ENCODE measurements around the gene RPL15. TPM values are rescaled to one million over a fixed set of nuclear protein-coding genes. Genes with fewer than 3 reads are reported as not detected.
"Not testable (repeated sequence)": the region's sequence is repeated elsewhere in the genome, so short reads cannot be mapped to it uniquely, and the experiment has no call there.

RPL15 gene
- total RNA-seq, 3 donors from 2014 or later = 2,279 to 2,502 (median 2,371) TPM

- DNase-seq = no peak
- Mint-ChIP-seq H3K9me3 (no peaks in the 10 kb centered on the region), H3K4me1 (ENCODE audit: low read depth) (peaks cover 24% of the 10 kb centered on the region), H3K36me3 (ENCODE audit: insufficient read depth) (peaks cover 6% of the 10 kb centered on the region), H3K27me3 (ENCODE audit: low read depth) (no peaks in the 10 kb centered on the region), H3K4me3 (no peak overlapping the region)
- no peak for ATAC-seq
These were observed 36.1 kb upstream of the RPL15 start for GRCh38 chr3:23880703-23881339.

GRCh38 chr3:23881993-23882392, 34.9 kb upstream of the RPL15 start:
- not testable (repeated sequence) for H3K27me3 Mint-ChIP-seq (ENCODE audit: low read depth); DNase-seq; H3K36me3 Mint-ChIP-seq (ENCODE audit: insufficient read depth); ATAC-seq; H3K4me3 Mint-ChIP-seq; H3K9me3 Mint-ChIP-seq
- H3K4me1 Mint-ChIP-seq (ENCODE audit: low read depth) = peaks cover 16% of the 10 kb centered on the region

GRCh38 chr3:23882487-23882918, 34.4 kb upstream of the RPL15 start:
- ATAC-seq (no peak), DNase-seq (no peak)
- H3K4me1 Mint-ChIP-seq (ENCODE audit: low read depth) = peaks cover 14% of the 10 kb centered on the region
- peaks cover 6% of the 10 kb centered on the region for H3K36me3 Mint-ChIP-seq (ENCODE audit: insufficient read depth)
- H3K27me3 Mint-ChIP-seq (ENCODE audit: low read depth) = no peaks in the 10 kb centered on the region
- no peak overlapping the region for H3K4me3 Mint-ChIP-seq
- H3K9me3 Mint-ChIP-seq = no peaks in the 10 kb centered on the region

DNA sequence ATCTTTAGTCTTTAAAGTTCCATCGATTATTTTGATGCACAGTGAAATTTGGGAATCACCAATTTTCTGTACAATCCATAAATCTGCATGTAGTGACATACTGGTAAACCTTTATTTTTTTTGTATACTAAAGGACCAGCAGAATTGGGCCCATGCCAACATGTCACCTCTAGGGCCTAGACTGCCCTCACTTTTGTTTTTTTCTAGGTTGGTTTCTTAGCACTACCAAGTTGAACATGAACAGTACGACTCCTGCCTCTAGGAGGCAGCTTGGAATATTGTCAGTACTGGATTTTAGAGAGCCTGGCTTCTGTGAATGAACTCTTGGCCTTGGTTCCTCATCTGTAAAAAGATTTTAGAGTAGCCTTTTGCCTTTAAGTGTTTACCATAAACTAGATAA, 32.5 kb upstream of the RPL15 start:
- Mint-ChIP-seq H3K4me1 (ENCODE audit: low read depth) (peaks cover 10% of the 10 kb centered on the region), H3K27me3 (ENCODE audit: low read depth) (no peaks in the 10 kb centered on the region), H3K36me3 (ENCODE audit: insufficient read depth) (peaks cover 6% of the 10 kb centered on the region), H3K9me3 (no peaks in the 10 kb centered on the region), H3K4me3 (no peak overlapping the region)
- ATAC-seq (no peak), DNase-seq (no peak)

DNA sequence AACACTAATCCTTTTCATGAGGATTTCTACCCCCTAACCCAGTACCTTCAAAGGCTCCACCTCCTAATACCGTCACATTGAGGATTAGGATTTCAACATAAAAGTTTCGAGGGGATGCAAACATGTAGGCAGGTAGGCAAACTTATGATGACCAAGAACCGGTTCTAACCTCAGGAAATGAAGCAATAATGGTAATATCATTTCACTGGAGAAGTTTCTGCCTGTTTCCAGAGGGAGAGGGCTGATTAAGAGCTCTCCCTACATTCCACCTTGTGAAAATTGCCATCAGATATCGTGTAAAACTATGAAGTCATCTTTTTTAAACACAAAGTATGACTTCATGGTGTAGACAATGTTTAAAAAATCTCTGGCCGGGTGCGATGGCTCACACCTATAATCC, 31.7 kb upstream of the RPL15 start:
- H3K9me3 Mint-ChIP-seq = no peaks in the 10 kb centered on the region
- ATAC-seq (no peak), DNase-seq (no peak)
- peaks cover 8% of the 10 kb centered on the region for H3K36me3 Mint-ChIP-seq (ENCODE audit: insufficient read depth)
- no peaks in the 10 kb centered on the region for H3K27me3 Mint-ChIP-seq (ENCODE audit: low read depth)
- no peak overlapping the region for H3K4me3 Mint-ChIP-seq
- peaks cover 10% of the 10 kb centered on the region for H3K4me1 Mint-ChIP-seq (ENCODE audit: low read depth)

GRCh38 chr3:23886311-23886710, 30.6 kb upstream of the RPL15 start:
- Mint-ChIP-seq H3K4me1 (ENCODE audit: low read depth) (peaks cover 5% of the 10 kb centered on the region), H3K4me3 (no peak overlapping the region), H3K27me3 (ENCODE audit: low read depth) (no peaks in the 10 kb centered on the region), H3K9me3 (no peaks in the 10 kb centered on the region), H3K36me3 (ENCODE audit: insufficient read depth) (peaks cover 10% of the 10 kb centered on the region)
- ATAC-seq (no peak), DNase-seq (no peak)

DNA sequence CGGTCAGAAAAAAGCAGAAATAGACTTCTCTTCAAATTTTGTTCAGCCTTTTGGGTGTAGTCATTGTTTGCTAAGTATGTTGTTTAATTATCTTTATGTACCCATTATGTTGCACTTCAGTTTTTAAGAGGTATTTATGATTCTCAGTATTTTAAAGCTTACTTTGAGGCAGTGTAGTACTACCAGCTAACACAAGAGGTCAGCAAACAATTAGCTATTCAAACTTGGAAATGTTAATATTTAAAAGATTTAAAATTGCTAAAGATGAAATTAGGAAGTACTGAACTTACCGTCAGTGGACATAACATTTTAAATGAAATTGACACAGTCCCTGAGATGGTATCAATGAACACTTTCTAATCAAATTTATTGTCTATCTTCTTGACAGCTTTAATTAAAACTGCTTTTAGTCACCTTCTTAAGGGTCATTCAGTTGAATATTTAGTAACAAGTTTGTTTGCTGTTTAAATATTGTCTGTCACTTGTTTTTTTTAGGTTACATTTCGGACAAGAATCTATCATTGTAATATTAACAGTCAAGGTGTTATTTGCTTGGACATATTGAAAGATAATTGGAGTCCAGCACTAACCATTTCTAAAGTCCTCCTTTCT, 28.2 kb upstream of the RPL15 start:
- ATAC-seq = no peak
- H3K27me3 Mint-ChIP-seq (ENCODE audit: low read depth) = no peaks in the 10 kb centered on the region
- no peaks in the 10 kb centered on the region for H3K9me3 Mint-ChIP-seq
- no peak overlapping the region for H3K4me3 Mint-ChIP-seq
- H3K4me1 Mint-ChIP-seq (ENCODE audit: low read depth) = no peaks in the 10 kb centered on the region
- peaks cover 10% of the 10 kb centered on the region for H3K36me3 Mint-ChIP-seq (ENCODE audit: insufficient read depth)
- no peak for DNase-seq

GRCh38 chr3:23889386-23889785, 27.5 kb upstream of the RPL15 start:
- H3K4me3 Mint-ChIP-seq = no peak overlapping the region
- no peak for DNase-seq
- H3K4me1 Mint-ChIP-seq (ENCODE audit: low read depth) = no peaks in the 10 kb centered on the region
- ATAC-seq = no peak
- no peaks in the 10 kb centered on the region for H3K27me3 Mint-ChIP-seq (ENCODE audit: low read depth)
- no peaks in the 10 kb centered on the region for H3K9me3 Mint-ChIP-seq
- H3K36me3 Mint-ChIP-seq (ENCODE audit: insufficient read depth) = peaks cover 11% of the 10 kb centered on the region

DNA sequence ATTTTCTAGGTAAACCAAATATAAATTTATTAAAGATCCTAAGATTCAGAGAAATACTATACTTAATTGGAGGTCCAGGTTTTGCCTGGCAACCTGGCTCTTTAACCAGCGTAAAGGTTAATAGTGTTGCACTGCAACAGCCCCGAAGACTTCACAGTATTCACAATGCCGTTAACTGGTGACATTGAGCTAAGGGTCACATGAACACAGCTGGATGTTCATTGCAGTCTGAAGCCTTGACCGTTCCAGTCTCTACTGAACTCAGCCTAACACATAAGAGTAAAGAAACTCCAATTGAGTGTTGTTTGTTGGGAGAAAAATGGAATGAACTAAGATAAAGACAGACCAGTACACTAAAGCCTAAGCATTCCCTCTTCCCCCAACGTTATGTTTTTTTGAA, 27.0 kb upstream of the RPL15 start:
- H3K4me3 Mint-ChIP-seq = no peak overlapping the region
- H3K4me1 Mint-ChIP-seq (ENCODE audit: low read depth) = no peaks in the 10 kb centered on the region
- ATAC-seq (no peak), DNase-seq (no peak)
- H3K27me3 Mint-ChIP-seq (ENCODE audit: low read depth) = no peaks in the 10 kb centered on the region
- H3K36me3 Mint-ChIP-seq (ENCODE audit: insufficient read depth) = peaks cover 11% of the 10 kb centered on the region
- H3K9me3 Mint-ChIP-seq = no peaks in the 10 kb centered on the region

GRCh38 chr3:23894254-23895061, 22.5 kb upstream of the RPL15 start:
- Mint-ChIP-seq H3K4me3 (no peak overlapping the region), H3K36me3 (ENCODE audit: insufficient read depth) (peaks cover 23% of the 10 kb centered on the region), H3K9me3 (no peaks in the 10 kb centered on the region), H3K27me3 (ENCODE audit: low read depth) (no peaks in the 10 kb centered on the region), H3K4me1 (ENCODE audit: low read depth) (no peaks in the 10 kb centered on the region)
- DNase-seq = no peak
- ATAC-seq = no peak

GRCh38 chr3:23895181-23895580, 21.8 kb upstream of the RPL15 start:
- H3K36me3 Mint-ChIP-seq (ENCODE audit: insufficient read depth) = peaks cover 25% of the 10 kb centered on the region
- H3K27me3 Mint-ChIP-seq (ENCODE audit: low read depth) = no peaks in the 10 kb centered on the region
- no peak overlapping the region for H3K4me3 Mint-ChIP-seq
- H3K9me3 Mint-ChIP-seq = no peaks in the 10 kb centered on the region
- DNase-seq (no peak), ATAC-seq (no peak)
- no peaks in the 10 kb centered on the region for H3K4me1 Mint-ChIP-seq (ENCODE audit: low read depth)

DNA sequence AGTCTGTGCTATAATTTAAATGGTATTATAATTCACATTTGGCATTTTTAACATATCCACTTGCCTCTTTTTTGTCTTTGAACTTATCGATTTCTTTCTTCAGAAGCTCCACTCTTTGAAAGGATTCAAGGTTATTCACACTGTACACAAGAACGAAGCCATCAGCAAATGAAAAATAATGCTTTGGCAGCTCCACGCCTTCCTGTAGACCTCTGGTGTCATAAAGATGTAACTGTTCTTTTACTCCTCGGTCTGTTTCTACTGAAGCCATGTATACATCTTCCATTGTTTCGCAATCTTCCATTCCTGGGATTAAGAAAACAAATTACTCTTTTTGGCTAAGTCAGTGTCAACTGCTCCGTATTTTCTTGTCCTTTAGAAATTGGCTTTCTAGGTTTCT, 16.2 kb upstream of the RPL15 start:
- DNase-seq = no peak
- no peak for ATAC-seq
- Mint-ChIP-seq H3K36me3 (ENCODE audit: insufficient read depth) (peaks cover 36% of the 10 kb centered on the region), H3K4me1 (ENCODE audit: low read depth) (no peaks in the 10 kb centered on the region), H3K27me3 (ENCODE audit: low read depth) (no peaks in the 10 kb centered on the region), H3K4me3 (no peak overlapping the region), H3K9me3 (no peaks in the 10 kb centered on the region)

- H3K4me1 Mint-ChIP-seq (ENCODE audit: low read depth) = no peaks in the 10 kb centered on the region
- peaks cover 27% of the 10 kb centered on the region for H3K36me3 Mint-ChIP-seq (ENCODE audit: insufficient read depth)
- ATAC-seq = no peak
- no peaks in the 10 kb centered on the region for H3K27me3 Mint-ChIP-seq (ENCODE audit: low read depth)
- DNase-seq = no peak
- H3K4me3 Mint-ChIP-seq = no peak overlapping the region
- no peaks in the 10 kb centered on the region for H3K9me3 Mint-ChIP-seq
These were observed 12.4 kb upstream of the RPL15 start for GRCh38 chr3:23904545-23904944.

DNA sequence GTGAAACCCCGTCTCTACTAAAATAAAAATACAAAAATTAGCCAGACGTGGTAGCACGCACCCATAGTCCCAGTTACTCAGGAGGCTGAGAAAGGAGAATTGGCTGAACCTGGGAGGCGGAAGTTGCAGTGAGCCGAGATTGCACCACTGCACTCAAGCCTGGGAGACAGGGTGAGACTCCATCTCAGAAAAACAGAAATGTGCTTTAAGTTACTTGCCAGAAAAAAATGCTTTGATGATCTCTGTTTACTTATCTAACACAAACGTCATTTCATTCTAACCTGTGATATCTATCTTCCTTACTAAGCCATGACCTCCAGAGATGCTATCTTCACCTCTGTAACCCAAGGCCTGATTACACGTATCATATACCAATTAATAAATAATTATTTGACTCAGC, 7.6 kb upstream of the RPL15 start:
- ATAC-seq (no peak), DNase-seq (no peak)
- H3K27me3 Mint-ChIP-seq (ENCODE audit: low read depth) = no peaks in the 10 kb centered on the region
- H3K4me1 Mint-ChIP-seq (ENCODE audit: low read depth) = peaks cover 6% of the 10 kb centered on the region
- peaks cover 14% of the 10 kb centered on the region for H3K36me3 Mint-ChIP-seq (ENCODE audit: insufficient read depth)
- no peaks in the 10 kb centered on the region for H3K9me3 Mint-ChIP-seq
- H3K4me3 Mint-ChIP-seq = no peak overlapping the region

DNA sequence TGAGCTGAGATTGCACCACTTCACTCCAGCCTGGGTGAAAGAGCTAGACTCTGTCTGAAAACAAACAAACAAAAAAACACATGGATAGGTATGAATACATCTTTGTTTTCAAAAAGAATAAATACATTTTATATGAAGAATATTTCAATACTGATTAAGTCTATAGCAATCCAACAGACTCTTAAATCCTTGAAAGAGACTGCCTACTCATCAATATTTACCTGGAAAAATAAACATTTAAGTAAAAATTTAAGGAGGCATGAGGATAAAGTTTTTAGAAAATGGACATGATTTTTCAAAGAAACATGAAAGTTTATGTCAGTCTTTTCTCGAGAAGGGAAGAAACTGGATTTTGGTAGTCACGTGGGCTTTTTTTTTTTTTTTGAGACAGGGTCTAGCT, 5.5 kb upstream of the RPL15 start:
- H3K4me1 Mint-ChIP-seq (ENCODE audit: low read depth) = peaks cover 18% of the 10 kb centered on the region
- DNase-seq (no peak), ATAC-seq (no peak)
- no peak overlapping the region for H3K4me3 Mint-ChIP-seq
- peaks cover 6% of the 10 kb centered on the region for H3K36me3 Mint-ChIP-seq (ENCODE audit: insufficient read depth)
- H3K9me3 Mint-ChIP-seq = no peaks in the 10 kb centered on the region
- H3K27me3 Mint-ChIP-seq (ENCODE audit: low read depth) = peaks cover 3% of the 10 kb centered on the region
